IMR-90 (cell line): Measurements from ENCODE around the gene FARS2. TPM values are rescaled to one million over a fixed set of nuclear protein-coding genes. Genes with fewer than 3 reads are reported as not detected.

ENCODE experiments used
- RAD21 ChIP-seq: IDR thresholded peaks from 2 replicates; pipeline ENCODE4 v1.6.1; 2012; ENCODE audit warnings: low read length, improper control_type of control experiment
- polyA plus RNA-seq, 3 experiments: library from polyadenylated mRNA; depleted of rRNA; stranded (reverse); fragments of >200 nt; gene quantifications; 2 replicates each; pipeline ENCODE4 v1.2.3, GENCODE V29; 2012; ENCODE audit warnings: low replicate concordance in 1 of 3
- total RNA-seq: library from RNA; depleted of rRNA; stranded (reverse); fragments of >200 nt; gene quantifications from 2 replicates; pipeline ENCODE4 v1.2.3, GENCODE V29; 2012

FARS2 gene
- total and polyA plus RNA-seq, 2 of the 4 experiments (the other 2 are of a cell fraction): 12.1 to 28.9 TPM

DNA sequence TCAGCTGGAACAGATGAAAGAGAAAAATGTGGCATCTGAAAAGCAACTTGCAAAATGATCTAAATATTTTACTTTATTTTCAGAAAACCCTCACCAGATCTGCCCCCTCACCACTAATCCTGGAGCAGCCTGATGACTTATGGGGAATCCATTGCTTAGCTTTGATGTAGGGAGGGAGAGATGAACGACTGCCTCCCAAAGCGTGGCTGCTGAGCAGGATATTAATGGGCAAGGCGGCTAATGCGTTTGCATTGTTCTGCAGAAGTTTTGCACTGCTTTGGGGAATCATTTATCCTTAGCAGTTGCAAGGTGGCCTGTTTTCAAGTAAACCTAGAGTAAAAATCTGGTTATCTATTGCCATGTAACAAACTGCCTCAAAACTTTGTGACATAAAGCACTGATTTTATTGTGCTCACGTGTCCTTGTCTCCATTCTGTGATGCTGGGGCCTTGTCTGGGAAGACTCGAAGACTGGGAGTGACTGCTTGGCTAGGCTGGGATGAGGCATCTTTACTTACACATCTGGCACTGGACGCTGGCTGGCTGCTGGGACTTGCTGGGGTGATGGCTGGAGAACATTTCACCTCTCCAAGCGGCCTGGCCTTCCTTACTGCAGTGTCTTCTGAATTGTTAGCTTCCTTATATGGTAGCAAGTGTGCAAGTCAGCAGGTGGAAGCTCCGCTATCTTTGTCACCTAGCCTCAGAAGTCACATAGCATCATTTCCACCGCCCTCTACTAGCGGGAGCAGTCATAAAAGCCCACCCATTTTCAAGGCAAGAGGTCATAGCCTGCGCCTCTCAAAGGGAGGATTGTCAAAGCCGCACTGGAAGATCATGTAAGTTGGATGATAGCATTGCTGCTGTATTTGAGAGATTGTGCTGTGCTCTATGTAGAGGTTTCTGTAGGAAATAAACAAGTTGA, 432.2 kb downstream of the FARS2 start (continued):
- TF ChIP-seq RAD21: no peak
